HG02588 (cell line): Measurements from ENCODE around the gene RANBP17.

Source experiments
- ATAC-seq: cut with Tn5 transposase; IDR thresholded peaks from one replicate; pipeline ENCODE4 v1.9.1; 2021; ENCODE audit warnings: mild to moderate bottlenecking, moderate library complexity; ENCODE audit not compliant: unreplicated experiment

Gene RANBP17

DNA sequence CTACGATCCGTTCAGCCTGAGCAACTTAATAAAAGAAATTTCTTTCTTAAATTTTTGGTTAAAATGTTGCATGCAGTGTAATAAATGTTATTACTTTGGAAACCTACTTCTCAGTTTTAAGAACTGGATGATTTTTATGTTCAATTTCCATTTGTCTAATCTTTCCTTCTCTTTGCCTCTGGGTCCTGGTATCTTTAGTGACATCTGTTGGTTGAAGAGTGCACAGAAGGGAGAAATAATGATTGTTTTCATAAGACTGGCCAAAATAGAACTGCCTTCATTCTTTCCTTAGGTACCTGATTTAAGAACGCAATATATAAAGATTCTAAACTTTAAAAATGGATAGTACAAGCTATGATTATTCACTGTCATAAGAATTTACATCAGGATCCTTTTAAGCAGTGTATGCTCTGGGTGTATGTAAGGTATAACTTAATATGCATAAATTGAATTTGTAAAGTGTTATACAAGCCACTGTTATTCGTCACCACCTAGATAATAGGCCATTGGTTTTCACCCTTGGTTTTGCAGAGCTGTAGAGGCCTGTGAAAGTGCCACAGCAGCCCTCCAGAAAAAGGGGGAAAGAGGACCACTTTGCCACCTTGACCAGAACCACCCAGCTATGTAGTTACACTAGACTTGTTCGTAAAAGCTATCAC lies 364.4 kb downstream of the RANBP17 start:
- ATAC-seq, result no peak

DNA sequence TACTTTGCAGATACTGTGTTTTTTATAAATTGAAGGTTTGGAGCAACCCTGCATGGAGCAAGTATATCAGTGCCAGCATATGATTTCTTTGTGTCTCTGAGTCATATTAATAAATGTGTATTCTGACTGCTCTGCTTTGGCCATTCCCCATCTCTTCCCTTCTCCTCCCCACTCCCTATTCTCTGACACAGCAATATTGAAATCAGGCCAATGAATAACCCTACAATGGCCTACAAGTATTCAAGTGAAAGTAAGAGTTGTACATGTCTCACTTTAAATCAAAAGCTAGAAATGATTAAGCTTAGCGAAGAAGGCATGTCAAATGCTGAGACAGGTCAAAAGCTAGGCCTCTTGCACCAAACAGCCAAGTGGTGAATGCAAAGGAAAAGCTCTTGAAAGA lies 365.0 kb downstream of the RANBP17 start:
- ATAC-seq, result peak; percentile 42

DNA sequence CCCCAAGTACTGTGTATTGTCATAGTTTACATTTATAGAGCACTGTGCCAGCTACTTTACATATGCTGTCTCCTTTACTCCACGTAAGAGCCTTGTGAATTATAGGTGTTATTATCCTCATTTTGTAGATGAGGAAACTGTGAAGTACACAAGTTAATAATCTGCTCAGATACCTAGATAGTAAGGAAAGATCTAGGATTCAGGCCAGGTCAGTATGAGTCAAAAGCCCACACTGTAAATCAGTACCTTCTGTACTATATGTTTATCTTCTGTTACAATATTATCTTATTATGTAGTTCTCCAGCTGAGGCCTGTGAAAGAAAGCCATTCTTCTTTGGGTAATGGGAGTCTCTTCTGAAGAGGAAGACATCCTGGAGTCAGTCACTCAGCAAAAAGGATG lies 374.8 kb downstream of the RANBP17 start:
- ATAC-seq, result no peak

DNA sequence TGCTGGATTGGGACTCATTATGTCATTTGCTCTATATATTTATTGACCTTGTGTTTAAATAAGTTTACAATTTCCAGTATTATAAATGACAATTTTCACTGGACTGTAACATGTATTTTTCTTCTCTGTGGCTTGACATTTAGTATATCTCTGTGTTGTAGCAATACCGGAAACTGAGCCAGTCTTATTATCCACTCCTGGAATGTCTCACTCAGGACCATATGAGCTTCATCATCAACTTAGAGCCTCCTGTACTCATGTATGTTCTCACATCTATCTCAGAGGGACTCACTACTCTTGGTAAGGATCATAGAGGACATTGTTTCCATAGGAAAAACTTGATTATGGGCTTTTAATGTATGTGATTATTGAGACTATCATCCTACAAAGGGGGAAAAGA lies 380.7 kb downstream of the RANBP17 start:
- no peak for ATAC-seq

DNA sequence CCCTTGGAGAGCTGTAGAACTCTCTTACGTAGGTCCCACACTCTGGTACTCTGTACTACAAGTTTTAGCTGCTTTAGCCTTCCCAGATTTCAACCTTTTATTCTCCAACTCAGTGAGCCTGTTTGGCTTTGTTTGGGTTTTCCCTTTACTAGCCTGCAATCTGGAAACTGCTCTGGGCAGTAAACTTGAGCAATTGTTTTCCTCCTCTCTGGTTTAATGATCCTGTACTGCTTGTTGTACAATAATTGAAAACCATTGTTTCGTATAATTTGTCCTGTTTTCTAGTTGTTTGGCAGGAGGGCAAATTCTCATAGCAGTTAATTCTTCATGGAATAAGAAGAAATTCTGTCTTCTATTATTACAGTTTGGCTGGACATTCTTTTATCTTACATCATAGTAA lies 384.4 kb downstream of the RANBP17 start:
- ATAC-seq, result no peak

DNA sequence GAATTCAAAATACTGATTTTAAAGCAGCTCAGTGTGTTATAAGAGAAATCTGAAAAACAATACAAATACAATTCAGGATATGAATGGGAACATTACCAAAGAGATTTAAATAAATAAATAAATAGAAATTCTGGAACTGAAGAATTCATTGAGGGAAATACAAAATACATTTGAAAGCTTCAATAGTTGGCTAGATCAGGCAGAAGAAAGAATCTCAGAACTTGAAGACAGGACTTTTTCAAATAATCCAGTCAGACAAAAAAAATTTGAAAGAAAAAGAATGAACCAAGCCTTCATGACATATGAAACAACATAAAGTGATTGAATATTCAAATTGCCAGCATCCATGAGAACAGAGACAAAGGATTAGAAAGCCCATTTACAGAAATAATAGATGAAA lies 387.6 kb downstream of the RANBP17 start:
- no peak for ATAC-seq

DNA sequence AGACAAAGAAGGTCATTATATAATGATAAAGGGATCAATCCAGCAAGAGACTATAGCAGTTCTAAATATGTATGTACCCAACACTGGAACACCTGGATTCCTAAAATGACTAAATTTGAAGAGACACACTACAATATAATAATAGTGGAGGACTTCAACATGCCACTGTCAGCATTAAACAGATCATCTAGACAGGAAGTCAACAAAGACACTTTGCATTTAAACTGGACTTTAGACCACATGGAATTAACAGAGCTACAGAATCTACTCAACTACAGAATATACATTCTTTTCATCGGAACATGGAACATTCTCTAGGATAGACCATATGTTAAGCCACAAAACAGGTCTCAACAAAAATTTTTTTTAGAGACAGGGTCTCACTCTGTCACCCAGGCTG lies 388.9 kb downstream of the RANBP17 start:
- no peak for ATAC-seq

DNA sequence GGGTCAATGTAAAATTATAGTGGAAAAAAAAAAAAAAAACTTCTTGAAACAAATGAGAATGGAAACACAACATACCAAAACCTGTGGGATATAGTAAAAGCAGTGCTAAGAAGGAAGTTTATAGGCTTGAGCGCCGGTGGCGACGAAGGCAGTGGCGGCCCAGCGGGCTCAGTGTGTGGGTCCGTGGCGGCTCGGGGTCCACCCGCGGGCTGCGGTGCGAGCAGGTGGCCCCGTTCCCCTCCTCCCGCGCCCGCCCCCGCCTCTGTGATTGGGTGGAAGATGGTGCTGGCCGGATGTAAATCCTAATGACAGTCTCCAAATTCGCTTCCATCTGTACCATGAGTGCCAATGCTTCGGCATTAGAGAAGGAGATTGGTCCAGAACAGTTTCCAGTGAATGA lies 389.7 kb downstream of the RANBP17 start:
- no peak for ATAC-seq

DNA sequence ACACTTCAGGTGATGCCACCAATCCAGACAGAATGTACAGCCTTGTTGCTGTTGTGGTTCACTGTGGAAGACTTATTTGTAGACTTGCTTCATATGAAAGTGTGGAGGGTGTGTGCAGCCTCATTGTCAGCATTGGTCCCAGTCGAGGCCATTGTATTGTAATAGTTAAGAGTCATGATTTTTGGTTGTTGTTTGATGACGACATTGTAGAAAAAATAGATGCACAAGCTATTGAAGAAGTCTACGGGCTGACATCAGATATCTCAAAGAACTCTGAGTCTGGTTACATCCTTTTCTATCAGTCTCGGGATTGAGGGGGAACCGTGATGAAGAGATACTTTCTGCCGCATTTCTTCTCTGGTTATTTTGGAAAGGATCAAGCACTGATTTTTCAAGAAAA lies 390.9 kb downstream of the RANBP17 start:
- ATAC-seq, result no peak

DNA sequence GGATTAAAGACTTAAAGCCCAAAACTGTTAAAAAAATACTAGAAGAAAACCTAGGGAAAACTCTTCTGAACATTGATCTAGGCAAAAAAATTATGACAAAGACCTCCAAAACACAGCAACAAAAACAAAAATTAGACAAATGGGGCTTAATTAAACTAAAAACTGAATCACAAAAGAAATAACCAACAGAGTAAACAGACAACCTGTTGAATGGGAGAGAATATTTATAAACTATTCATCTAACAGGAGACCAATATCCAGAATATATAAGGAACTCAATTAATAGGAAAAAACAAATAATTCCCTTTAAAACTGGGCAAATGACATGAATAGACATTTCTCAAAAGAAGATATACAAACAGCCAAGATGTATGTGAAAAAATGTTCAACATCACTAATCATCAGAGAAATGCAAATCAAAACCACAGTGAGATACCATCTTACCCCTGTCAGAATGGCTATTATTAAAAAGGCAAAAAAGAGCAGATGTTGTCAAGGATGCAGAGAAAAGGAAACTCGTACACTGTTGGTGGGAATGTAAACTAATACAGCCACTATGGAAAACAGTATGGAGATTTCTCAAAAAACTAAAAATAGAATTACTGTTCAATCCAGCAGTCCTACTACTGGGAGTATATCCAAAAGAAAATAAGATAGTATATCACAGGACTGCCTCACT lies 397.1 kb downstream of the RANBP17 start:
- no peak for ATAC-seq

DNA sequence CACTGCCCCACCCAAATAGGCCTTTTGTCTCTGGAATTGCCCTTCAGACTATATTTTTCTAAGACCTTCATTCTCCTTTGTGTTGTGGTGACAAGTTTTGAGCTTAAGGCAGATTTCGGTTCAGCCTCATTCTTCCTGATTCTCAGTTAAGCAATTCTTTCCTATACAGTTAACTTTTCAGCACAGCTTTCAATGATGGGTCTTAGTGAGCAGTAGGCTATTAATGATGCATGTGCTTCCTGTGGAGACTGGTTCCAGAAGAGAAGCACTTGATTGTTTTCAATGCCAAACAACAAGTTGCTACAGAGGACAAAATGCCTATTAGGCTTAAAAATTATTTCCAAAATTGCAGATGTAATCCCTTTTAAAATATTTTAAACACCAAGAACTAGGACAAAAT lies 399.5 kb downstream of the RANBP17 start:
- no peak for ATAC-seq

DNA sequence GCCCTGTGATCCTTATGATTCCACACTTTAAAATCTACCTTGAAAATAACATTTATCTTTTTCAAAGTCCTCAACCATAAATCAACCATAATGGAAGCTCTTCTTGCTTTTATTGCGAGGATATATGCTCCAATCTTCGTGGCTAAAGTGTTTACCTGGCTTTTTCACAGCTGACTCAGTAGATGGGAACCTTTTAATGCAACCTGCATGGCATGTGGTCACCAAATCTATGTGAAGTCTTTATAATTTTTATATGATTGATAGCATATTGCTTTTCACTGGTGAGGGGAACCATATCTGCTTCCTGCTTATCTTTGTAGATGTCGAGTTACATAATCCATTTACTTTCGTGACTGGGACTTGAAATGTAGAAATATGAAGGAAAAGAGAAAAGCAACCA lies 400.1 kb downstream of the RANBP17 start:
- no peak for ATAC-seq

DNA sequence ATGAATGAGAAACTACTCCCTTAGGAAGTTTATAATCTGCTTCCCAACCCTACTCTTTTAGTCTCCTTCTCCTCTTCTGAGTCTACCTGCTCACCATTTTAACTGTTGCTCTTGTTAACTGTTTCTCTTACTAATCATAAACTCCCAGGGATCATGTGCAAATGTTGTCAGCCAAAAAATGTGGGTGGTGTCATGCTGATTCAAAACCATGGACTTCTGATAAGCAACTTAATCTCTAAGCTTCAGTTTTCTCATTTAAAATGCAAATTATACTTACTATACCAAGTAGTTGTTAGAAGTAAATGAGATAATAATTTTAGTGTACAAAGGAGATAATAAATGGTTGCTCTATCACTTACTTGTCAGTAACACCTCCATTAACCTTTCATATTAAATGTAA lies 401.4 kb downstream of the RANBP17 start:
- ATAC-seq, result no peak

DNA sequence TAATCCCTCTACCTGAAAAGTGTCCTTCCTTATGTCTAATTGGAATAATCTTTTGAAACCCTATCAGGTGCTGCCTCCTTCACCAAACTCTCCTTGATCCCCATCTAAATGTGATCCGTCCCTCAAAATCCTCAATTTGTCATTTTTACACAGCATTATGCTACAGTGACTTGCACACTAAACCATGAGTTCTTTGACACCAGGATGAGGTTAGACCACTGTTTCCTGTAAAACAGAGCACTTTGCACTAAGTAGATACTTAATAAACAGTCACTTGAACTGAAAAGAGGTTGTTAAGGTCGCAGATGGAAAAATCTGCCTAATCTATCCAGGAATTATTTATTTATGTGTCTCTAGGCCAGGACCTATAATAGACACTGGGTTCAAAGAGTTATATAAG lies 403.0 kb downstream of the RANBP17 start:
- no peak for ATAC-seq

DNA sequence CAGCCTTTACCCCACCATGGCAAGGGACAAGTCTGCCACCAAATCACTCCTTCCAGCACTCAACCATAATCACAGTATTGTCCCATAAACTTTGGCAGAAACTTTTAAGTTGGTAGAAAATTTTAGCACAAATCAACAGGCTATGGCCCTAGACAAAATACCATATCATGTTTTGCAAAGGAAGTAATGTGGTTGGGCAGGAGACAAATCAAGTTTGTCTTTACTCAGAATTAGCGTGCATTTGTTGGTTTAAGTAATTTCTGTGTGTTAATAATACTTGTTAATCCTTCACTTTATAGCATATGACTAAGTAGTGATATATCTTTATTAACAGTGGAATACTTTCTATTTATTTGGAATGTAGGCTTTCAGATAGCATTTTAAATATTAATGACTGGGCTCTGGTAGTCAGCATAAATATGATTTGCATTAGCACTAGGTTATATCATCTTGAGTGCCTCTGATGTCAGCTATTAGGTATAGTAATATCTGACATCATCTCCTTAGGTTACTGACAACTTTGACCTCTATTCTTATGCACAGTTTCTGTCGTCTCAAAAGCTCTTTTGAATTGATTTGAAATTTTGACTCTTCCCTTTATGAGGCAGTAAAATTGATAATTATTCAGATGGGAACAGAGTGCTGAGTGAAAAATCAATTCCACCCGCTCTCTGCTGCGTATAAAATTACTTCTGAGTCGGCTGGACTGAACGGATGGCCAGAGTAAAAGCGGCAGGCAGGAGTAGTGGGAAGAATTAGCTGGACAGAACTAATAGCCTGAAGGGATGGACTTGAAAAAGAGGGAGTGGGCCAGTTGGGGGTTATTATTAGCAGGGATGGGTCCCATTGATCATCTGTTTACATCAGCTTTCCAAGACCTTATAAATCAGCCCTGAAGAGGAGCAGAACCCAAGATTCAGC lies 407.1 kb downstream of the RANBP17 start:
- no peak for ATAC-seq

DNA sequence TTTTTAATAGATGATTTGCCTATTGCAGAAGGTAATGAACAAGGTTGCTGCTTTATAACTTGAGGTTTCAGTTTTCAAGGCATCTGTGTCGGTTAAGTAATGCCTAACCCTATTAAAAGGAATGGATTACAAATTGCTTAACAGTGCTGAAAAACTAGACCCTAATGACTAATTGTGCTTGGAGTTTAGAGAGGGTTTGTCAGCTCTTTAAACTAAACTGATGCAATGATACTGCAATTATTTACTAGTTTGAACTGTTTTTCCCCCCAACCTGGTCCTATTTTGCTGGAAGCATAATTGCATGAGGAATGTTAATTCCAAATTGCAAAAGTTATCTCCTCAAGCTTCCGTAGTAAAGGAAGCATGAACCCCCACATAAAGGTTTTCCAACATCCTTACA lies 407.9 kb downstream of the RANBP17 start:
- ATAC-seq, result no peak

DNA sequence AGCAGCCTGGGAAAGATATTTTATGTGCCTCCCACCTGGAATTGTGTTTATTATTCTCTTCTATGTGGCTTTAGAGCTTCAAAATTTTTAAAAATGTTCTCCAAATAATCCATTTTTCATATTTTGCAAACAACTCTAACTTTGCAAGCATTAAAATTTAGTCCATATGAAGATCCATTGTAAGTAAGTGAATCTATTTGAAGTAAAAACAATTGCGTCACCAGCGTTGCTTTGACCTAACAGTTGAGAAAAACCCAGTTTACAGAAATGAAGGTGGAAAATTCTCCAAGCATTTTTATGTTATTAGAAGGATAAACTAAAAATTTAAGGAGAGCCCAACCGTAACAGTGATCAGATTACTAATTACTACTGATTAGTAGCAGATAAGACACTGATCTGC lies 408.3 kb downstream of the RANBP17 start:
- no peak for ATAC-seq

DNA sequence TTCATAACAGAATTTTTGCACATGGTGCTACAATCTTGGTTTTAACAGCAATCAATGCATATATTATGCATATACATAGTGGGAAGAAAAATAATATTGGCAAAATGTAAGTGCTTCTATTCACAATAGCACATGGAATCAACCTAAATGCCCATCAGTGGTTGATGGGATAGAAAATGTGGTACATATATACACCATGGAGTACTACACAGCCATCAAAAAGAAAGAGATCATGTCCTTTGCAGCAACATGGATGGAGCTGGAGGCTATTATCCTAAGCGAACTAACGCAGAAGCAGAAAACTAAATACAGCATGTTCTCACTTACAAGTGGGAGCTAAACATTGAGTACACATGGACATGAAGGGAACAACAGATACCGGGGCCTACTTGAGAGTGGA lies 410.0 kb downstream of the RANBP17 start:
- no peak for ATAC-seq

DNA sequence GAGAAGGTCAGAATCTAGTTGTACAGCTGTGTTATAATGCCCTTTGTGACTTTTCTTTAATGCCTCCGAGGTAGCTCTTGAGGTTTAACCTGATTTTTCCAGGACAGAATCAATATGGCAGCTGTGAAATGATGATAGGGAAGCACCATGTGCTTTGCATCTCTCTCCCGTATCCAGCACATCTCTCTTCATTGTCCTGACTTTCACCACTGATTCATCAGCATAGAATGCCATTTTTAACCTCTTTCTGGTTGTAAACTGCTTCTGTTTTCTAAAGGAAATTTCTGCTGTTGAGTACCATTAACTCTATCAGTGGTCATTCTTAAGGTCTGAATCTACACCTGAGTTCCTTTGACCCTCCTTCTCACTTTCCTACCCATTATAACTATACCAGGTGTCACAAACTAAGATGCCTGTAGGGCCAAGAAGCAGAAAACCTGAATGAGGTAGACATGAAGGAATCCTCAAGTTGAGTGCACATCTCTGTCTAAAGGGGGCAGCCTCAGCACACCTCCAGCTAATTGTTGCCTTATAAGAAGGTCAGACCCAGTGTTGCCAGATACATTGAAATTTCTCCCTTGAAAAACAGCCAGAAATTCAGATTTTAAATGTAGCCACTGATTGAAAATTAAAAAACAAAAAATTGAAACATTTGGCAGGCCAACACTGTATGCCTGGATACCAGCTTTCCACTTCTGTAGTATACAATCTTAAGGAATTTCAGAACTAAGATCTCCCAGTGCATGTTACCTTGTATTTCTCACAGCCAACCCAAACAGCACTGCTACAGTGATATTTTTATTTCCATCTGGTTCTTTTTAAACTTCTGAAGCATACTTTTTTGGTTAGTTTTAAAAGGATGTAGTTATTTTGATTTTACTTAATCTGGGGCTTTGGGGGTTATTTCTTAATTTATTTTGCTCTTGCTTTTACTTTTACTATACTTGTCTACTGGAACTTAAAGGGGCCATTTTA lies 411.5 kb downstream of the RANBP17 start:
- ATAC-seq, result no peak

DNA sequence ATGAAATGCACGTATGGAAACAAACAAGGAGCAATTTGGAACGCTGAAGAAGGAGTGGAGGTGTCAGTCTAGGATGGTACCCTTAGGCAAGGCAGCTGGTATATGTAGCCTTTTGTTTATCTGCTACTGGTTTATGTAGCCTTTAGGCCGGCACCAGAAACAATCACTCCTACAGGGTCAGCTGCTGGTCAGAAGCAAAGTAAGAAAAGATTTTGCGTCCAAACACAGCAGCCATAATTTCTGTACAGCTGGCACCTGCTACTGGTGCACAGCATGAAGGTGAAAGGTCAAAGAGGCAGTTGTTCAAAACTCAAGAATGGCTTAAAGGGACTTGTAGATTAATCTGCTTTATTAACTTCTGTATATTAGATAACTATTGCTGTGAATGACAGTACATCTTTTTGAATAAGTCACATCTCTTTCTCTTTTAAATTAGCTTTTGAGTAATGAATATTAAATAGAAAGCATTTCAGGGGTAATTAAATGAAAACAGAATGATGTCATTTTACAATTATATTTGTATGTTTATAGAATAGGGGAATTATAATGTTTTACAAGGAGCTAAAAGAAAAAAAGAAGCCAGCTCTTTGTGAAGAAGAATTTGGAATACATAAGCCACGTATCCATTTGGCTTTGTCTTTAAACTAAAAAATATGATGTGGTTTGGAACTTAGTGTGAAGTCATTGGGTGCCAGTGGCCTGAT lies 414.2 kb downstream of the RANBP17 start:
- no peak for ATAC-seq
